ENCODE measurements around the gene PRDM16.
"Not testable (repeated sequence)": the region's sequence is repeated elsewhere in the genome, so short reads cannot be mapped to it uniquely, and the experiment has no call there.

Gene PRDM16

GRCh38 chr1:3148171-3148570 lies 79.2 kb downstream of the PRDM16 start:
- DNase-seq, result no peak

DNA sequence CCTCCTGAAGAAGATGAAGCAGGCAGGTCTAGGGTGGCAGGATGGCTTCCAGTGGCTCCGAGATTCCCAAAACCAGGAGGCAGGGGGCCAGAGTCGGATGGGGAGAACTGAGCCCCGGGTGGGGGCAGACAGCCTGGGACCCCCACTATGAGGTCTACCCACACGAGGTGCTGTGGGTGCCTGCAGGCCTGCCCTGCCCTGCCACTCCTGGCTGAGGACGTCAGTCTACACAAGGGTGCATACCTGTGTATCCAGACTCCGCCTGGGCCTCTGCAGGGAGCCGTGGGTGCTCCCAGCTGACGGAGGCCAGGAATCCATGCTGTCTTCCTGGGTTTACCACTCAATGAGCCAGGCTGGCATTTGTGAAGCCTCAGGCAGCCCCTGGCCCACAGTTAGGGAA lies 80.3 kb downstream of the PRDM16 start:
- no peak for DNase-seq

DNA sequence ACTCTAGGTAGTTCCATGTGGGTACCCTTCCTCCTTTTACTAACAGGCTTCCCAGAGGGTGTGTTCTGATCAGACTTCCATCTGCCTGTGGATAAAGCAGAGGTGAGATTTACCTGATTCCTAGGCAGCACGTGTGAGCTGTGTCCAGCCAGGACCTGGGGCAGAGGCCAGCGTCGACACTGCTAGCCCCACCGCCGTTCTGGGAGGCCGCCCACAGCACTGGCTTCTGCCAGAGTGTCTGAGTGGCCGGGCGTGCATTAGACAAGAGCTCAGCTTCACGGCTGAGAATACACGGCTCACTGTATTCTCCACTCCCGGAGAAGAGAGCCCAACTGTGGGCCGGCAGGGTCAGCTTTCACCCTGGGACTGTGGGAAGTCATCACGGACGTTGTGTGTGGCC lies 82.5 kb downstream of the PRDM16 start:
- DNase-seq, result no peak

DNA sequence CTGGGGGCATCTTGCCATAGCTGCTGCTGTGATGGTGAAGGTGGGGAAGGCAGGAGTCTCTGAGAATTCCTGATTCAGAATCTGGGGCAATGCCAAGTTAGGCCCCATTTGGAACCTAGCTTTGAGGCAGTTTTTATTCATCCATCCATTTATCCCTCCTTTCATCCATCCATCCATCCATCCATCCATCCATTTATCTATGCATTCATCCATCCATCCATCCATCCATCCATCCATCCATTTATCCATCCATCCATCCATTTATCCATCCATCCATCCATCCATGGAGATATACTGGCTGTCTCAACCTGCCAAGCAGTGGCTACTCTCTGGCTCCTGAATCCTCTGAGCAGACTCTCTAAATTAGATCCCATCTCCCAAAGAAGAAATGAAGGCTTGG lies 83.1 kb downstream of the PRDM16 start:
- DNase-seq, result no peak

GRCh38 chr1:3153197-3153596 lies 84.2 kb downstream of the PRDM16 start:
- no peak for DNase-seq

DNA sequence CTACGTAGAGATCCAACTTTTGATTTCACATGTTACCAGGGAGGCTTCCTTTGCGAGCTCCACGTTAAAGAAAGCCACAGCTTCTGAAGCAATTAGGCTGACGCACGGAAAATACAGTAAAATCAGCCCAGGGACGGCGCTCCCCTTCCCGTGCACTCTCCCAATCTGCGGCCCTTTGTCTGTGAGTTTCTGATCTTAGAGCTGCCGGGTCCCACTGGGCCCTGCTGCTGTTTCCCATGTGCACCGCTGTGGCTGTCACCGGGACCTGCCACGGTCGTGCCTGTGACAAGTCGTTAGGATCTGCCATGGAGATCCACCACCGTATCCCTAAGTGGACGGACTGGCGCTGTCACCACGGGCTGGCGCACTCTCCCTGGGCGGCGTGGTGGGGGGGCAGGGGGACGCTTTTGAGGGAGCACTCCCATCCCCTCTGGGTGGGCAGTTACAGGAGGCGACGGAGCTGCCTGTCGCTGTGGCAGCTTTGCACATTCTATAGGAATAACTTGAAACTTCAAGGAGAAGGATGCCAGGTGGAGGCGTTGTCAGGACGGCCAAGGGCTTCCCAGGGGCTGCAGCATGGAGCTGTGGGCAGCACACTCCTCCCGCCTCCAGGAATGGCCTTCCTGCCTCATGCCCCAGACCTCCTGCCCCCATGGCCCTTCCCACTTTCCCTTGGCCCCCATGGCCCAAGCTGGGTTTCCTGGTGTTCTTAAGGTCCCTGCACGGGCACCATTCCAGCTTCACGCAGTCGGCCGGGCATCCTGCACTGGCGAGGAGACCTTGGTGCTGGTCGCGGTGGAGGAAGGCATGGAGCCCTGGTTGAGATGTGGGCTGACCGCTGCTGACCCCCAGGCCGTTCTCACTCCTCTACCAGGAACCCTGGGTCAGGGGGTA lies 85.1 kb downstream of the PRDM16 start:
- DNase-seq, result no peak

DNA sequence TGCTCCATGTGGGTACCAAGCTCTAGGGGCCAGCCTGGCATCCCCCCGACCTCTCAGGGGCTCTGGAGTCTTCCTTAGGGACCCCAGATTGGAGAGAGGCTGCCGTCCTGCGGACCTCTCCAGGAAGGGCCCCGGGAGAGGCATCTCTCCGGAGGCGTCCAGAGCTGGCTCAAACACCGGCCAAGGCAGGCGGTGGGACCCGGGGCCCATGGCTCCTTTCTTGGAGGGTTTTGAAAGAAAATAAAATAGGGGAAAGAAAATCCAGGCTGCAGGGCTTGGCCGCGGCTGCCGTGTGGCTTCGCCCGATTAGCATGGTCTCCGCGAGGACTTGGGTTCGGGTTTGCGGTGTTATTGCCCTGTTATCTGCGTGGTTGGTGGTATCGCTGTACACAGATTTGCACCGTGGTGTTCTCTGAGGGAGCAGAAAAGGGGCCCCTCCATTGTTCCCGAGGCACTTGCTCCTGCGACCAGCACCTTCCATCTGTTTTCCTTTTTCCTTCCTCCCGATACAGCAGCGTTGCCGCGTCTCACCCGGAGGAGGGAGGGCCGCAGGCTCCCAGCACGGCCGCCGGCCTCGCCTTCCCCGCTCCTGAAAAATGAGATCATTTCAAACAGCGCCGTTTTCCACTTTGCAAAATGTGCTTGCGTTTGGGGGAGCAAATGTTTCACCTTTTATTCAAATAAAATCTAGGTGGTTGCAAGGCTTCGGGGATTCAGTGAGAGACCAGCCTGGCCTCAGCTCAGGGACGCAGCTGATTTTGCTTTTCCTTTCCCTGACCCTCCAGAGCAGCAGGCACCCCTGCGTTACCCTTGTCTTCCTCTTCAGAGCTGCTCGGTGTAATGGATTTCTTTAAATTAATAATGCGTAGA lies 86.3 kb downstream of the PRDM16 start:
- no peak for DNase-seq

- no peak for DNase-seq
Measured at GRCh38 chr1:3155926-3156220, 86.9 kb downstream of the PRDM16 start.

- no peak for DNase-seq
Measured at GRCh38 chr1:3156936-3157335, 87.9 kb downstream of the PRDM16 start.

- DNase-seq, result no peak
Measured at GRCh38 chr1:3158347-3158746, 89.3 kb downstream of the PRDM16 start.

DNA sequence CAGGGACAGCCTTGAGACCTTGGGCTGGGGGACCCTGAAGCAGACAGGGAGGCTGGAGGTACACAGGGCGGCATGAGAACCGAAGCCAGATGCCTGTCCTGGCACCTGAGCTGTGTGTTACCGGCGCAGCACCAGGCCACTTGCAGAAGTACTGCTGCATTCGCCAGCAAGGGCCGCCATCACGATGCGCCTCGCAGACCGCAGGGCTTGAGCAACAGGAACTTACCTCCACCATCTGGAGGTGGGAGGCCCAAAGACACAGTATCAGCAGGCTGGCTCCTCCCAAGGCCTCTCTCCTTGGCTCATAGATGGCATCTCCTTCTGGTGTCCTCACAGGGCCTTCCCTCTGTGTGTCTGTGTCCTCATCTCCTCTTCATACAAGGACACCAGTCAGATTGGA lies 90.1 kb downstream of the PRDM16 start:
- no peak for DNase-seq

DNA sequence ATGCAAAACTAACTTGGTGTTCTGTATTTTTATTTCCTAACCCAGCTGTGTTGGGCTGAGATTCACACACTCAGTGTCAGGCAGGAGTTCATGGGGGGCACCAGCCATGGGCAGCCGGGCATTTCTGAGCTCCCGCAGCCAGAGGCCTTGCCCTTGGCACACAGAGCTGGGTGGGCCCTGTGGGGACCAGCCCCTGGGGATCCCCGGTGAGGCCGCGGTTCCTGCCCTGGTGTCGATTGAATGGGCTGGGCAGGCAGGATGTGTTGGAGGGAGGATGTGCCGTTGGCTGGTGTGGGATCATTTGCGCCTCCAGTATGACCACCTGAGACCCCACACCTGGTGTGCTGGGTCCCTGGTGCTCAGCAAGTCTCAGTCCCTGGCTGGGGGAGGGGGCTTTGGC lies 91.0 kb downstream of the PRDM16 start:
- DNase-seq, result no peak

GRCh38 chr1:3160647-3161145 lies 91.7 kb downstream of the PRDM16 start:
- no peak for DNase-seq

GRCh38 chr1:3161176-3161840 lies 92.3 kb downstream of the PRDM16 start:
- DNase-seq, result no peak

GRCh38 chr1:3162322-3162882 lies 93.4 kb downstream of the PRDM16 start:
- no peak for DNase-seq

DNA sequence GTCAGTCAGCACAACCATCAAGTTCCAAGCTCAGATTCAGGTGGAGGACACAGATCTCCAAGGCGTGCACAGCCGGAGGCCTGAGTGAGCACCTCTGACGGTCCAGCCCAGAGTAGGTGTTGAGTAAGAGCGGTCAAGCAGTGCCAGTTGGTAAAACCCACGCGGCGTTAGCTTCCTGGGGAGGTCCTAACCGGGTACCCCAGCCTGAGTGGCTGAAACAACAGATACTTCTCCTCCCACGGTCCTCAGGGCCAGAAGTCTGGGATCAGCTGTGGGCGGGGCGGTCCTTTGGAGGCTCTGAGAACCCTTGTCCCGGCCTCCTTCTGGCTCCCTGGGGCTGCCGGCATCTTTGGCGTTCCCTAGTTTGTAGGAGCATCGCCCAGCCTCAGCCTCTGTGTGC lies 94.4 kb downstream of the PRDM16 start:
- no peak for DNase-seq

GRCh38 chr1:3164671-3165070 lies 95.7 kb downstream of the PRDM16 start:
- DNase-seq, result no peak

- DNase-seq, result not testable (repeated sequence)
Measured at GRCh38 chr1:3165189-3165588, 96.2 kb downstream of the PRDM16 start.

DNA sequence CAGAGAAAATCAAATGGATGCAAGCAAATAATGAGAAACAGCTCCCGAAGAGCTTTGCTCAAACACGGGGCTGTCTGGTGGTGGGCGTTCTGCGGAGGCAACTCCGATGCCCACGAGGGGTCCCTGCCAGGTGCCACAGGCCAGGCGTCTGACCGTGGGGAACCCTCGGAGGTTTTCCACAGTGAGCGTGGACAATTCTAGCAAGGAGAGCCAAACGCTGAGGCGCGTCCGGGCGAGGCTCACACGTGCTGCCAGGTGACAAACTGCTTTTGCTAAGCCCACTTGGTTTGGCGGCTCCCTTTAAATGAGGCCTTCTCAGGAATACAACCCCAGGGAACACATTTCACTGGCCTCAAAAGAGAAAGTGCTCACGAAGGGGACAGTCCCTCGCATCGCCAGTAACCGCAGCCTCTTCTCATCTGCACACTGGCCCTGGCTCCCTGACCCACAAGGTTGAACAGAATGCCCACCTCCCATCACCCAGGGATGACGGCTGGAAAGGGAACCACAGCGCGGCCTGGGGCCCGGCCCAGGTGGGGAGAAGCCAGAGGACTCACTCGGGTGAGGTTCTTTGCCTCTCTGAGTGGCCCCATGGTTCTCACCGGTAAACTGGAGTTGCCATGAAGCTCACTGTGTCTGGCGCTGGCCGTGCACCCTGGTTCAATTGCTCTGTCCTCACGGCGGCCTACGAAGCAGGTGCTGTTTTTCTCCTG lies 97.4 kb downstream of the PRDM16 start:
- DNase-seq, result no peak

GRCh38 chr1:3167255-3167654 lies 98.3 kb downstream of the PRDM16 start:
- DNase-seq, result no peak

- no peak for DNase-seq
Measured at GRCh38 chr1:3168678-3169077, 99.7 kb downstream of the PRDM16 start.

GRCh38 chr1:3169665-3170356 lies 100.8 kb downstream of the PRDM16 start:
- DNase-seq, result no peak

All from NCI-H1436 treated with DMSO at 0.1 percent for 48 hours (cell line).